ENCODE data around the gene ICAM5.
"Not testable (repeated sequence)": the region's sequence is repeated elsewhere in the genome, so short reads cannot be mapped to it uniquely, and the experiment has no call there.

DNA sequence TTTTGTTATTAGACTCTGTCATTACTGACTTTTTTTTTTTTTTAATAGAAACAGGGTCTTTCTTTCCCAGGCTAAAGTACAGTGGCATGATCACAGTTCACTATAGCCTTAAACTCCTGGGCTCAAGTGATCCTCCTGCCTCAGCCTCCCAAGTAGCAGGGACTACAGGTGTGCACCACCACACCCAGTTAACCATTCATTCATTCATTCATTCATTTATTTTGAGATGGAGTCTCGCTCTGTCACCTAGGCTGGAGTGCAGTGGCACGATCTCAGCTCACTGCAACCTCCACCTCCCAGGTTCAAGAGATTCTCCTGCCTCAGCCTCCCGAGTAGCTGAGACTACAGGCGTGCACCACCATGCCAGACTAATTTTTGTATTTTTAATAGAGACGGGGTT, 7.7 kb upstream of the ICAM5 start:
- not testable (repeated sequence) for TF ChIP-seq GABPA (IDR thresholded peaks at IDR 0.05; ENCODE audit: low read depth); CEBPB (IDR thresholded peaks at IDR 0.05; ENCODE audit: borderline replicate concordance in 1 of 2, low read depth in 2 of 2, low read length in 2 of 2); TARDBP (IDR thresholded peaks at IDR 0.05; ENCODE audit: borderline replicate concordance); POLR2AphosphoS5 (IDR thresholded peaks at IDR 0.05; ENCODE audit: low read length); USF2 (IDR thresholded peaks at IDR 0.05; ENCODE audit: borderline replicate concordance, low read depth, low read length); CTCF (IDR thresholded peaks at IDR 0.05 in 2 of 3, conservative IDR thresholded peaks at IDR 0.05 in 1 of 3; ENCODE audit: control insufficient read depth in 2 of 3, extremely low read depth in 1 of 3, insufficient read depth in 1 of 3, low read depth in 3 of 3, low read length in 3 of 3); EZH2 (IDR thresholded peaks at IDR 0.05; ENCODE audit: borderline replicate concordance, control insufficient read depth, low read depth, low read length); POLR2A (IDR thresholded peaks at IDR 0.05; ENCODE audit: low read depth, low read length); SREBF2 (IDR thresholded peaks at IDR 0.05; ENCODE audit: low read length); MTA3 (IDR thresholded peaks at IDR 0.05; ENCODE audit: borderline replicate concordance, low read length)

Measured in GM12878 (cell line).